Activated naive CD8-positive, alpha-beta T cell treated with anti-CD3 and anti-CD28 coated beads, Interleukin-2, amount 50 U/mL, for 24 hours (primary cell): ENCODE data around the gene ARHGEF16.

Experiments used
- ATAC-seq: fragments of 150-1000 bp; cut with Tn5 transposase; one replicate; pipeline ENCODE4 v1.10.0; 2021
- DNase-seq: peaks from one replicate; pipeline ENCODE4 v3.0.0; 2021
- H3K27ac Mint-ChIP-seq: one replicate; pipeline ENCODE4 v1.8.0; 2021; ENCODE audit warnings: mild to moderate bottlenecking, mixed read lengths
- H3K27me3 Mint-ChIP-seq: one replicate; pipeline ENCODE4 v1.8.0; 2021; ENCODE audit warnings: mixed read lengths
- H3K36me3 Mint-ChIP-seq: one replicate; pipeline ENCODE4 v1.8.0; 2021; ENCODE audit warnings: low read depth, mixed read lengths
- H3K4me1 Mint-ChIP-seq: one replicate; pipeline ENCODE4 v1.8.0; 2021; ENCODE audit warnings: mixed read lengths
- H3K4me3 Mint-ChIP-seq: one replicate; pipeline ENCODE4 v1.8.0; 2021; ENCODE audit warnings: mild to moderate bottlenecking, moderate library complexity, mixed read lengths
- H3K9me3 Mint-ChIP-seq: one replicate; pipeline ENCODE4 v1.8.0; 2021; ENCODE audit warnings: mixed read lengths

Gene ARHGEF16

GRCh38 chr1:3496916-3497315 is 42.5 kb downstream of the ARHGEF16 start:
- DNase-seq (no peak), ATAC-seq (no peak)
- Mint-ChIP-seq H3K4me1 (no peaks in the 10 kb centered on the region), H3K4me3 (no peak overlapping the region), H3K27ac (no peak overlapping the region), H3K9me3 (no peaks in the 10 kb centered on the region), H3K27me3 (no peaks in the 10 kb centered on the region), H3K36me3 (no peaks in the 10 kb centered on the region)

GRCh38 chr1:3497521-3497920 is 43.1 kb downstream of the ARHGEF16 start:
- Mint-ChIP-seq H3K9me3 (no peaks in the 10 kb centered on the region), H3K4me1 (no peaks in the 10 kb centered on the region), H3K36me3 (no peaks in the 10 kb centered on the region), H3K27me3 (no peaks in the 10 kb centered on the region), H3K4me3 (no peak overlapping the region), H3K27ac (no peak overlapping the region)
- no peak for DNase-seq
- no peak for ATAC-seq

DNA sequence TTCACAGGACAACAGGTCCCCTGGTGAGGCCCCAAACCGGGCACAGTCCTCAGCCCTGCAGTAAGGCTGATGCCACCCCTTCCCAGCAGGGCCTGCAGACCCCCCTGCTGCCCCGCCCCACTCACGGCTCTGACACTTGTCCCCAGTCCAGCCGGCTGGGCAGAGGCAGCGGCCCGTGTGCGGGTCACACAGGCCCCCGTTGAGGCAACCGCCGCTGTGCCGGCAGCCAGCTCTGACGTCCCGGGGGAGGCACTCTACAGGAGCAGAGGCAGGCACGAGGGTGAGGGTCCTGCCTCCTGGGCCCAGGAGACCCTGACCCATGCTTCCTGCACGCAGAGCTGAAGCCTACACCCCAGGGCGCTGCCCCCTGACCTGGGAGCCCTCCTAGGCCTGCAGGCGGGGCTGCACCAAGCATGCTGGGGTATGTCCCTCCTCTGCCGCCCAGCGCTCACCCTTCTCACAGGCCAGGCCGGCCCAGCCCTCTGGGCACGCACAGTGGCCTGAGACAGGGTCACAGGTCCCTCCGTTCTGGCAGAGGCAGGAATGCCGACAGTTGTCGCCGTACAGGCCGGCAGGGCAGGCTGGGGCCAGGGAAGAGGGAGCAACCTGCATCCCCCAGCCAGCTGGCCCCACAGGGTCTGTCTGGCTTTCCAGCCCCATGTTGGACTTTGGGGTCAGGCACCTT is 43.9 kb downstream of the ARHGEF16 start:
- Mint-ChIP-seq H3K27me3 (no peaks in the 10 kb centered on the region), H3K27ac (no peak overlapping the region), H3K4me1 (no peaks in the 10 kb centered on the region), H3K36me3 (no peaks in the 10 kb centered on the region), H3K4me3 (no peak overlapping the region), H3K9me3 (no peaks in the 10 kb centered on the region)
- no peak for ATAC-seq
- no peak for DNase-seq

GRCh38 chr1:3498986-3499385 is 44.5 kb downstream of the ARHGEF16 start:
- DNase-seq (no peak), ATAC-seq (no peak)
- Mint-ChIP-seq H3K27ac (no peak overlapping the region), H3K4me1 (no peaks in the 10 kb centered on the region), H3K9me3 (no peaks in the 10 kb centered on the region), H3K27me3 (no peaks in the 10 kb centered on the region), H3K36me3 (no peaks in the 10 kb centered on the region), H3K4me3 (no peak overlapping the region)

DNA sequence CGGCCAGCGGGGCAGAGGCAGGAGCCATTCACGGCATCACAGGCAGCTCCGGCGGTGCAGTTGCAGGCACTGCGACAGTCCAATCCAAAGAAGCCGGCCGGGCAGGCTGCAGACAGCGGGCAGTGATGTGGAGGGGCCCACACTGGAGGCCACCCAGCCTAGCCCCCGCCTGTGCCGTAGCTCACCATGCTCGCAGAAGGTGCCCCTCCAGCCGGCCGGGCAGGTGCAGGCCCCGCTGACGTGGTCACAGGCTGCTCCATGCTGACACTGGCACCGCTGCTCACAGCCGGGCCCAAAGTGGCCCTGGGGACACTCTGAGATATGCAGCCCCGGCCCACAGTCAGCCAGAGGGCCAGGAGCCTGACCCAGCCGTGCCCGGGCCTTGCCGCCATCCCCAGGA is 45.1 kb downstream of the ARHGEF16 start:
- Mint-ChIP-seq H3K9me3 (no peaks in the 10 kb centered on the region), H3K27me3 (no peaks in the 10 kb centered on the region), H3K4me1 (no peaks in the 10 kb centered on the region), H3K27ac (no peak overlapping the region), H3K36me3 (no peaks in the 10 kb centered on the region), H3K4me3 (no peak overlapping the region)
- DNase-seq (no peak), ATAC-seq (no peak)

GRCh38 chr1:3500265-3500835 is 45.9 kb downstream of the ARHGEF16 start:
- Mint-ChIP-seq H3K27ac (no peak overlapping the region), H3K4me1 (no peaks in the 10 kb centered on the region), H3K36me3 (no peaks in the 10 kb centered on the region), H3K9me3 (no peaks in the 10 kb centered on the region), H3K27me3 (no peaks in the 10 kb centered on the region), H3K4me3 (no peak overlapping the region)
- ATAC-seq = no peak
- DNase-seq = no peak

GRCh38 chr1:3501437-3501836 is 47.0 kb downstream of the ARHGEF16 start:
- DNase-seq (no peak), ATAC-seq (no peak)
- Mint-ChIP-seq H3K4me3 (no peak overlapping the region), H3K27ac (no peak overlapping the region), H3K9me3 (no peaks in the 10 kb centered on the region), H3K4me1 (no peaks in the 10 kb centered on the region), H3K27me3 (no peaks in the 10 kb centered on the region), H3K36me3 (no peaks in the 10 kb centered on the region)

DNA sequence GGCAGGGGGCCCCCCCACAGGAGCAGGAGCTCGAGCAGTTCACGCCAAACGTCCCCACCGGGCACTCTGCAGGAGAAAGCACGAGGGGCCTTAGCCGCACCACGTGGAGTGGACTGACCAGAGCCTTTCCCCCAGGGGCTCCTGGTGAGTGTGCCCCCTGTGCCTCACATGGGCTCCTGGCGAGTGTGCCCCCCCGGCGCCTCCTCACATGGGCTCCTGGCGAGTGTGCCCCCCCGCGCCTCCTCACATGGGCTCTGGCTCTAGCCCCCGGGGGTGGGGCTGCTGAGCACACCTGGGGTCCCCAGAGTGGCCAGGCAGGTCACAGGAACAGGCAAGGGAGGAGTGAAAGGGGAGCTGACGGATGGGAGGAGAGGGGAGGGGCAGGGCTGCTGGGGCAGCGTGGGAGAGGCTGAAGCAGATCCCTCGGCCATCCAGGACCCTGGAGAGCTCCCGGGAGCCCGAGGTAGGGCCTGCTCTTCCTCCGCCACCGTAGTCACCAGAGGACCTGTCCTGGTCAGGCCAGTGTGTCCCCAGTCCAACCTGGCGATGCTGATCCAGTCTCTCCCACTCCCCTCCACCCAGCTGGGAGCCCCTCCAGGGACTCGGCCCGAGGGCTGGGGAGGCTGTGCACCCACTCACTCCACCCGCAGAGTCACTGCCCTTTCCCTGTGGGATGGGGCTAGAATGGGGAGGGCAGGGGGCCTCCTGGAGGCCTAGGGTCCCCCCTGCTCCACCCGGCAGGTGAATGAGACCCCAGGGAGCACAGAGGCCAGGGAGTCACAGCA is 47.6 kb downstream of the ARHGEF16 start:
- Mint-ChIP-seq H3K27ac (no peak overlapping the region), H3K27me3 (no peaks in the 10 kb centered on the region), H3K4me1 (no peaks in the 10 kb centered on the region), H3K9me3 (no peaks in the 10 kb centered on the region), H3K36me3 (no peaks in the 10 kb centered on the region), H3K4me3 (no peak overlapping the region)
- DNase-seq (peak; percentile 19), ATAC-seq (peak; percentile 73)

GRCh38 chr1:3502641-3503524 is 48.4 kb downstream of the ARHGEF16 start:
- Mint-ChIP-seq H3K27me3 (no peaks in the 10 kb centered on the region), H3K4me1 (no peaks in the 10 kb centered on the region), H3K27ac (no peak overlapping the region), H3K36me3 (no peaks in the 10 kb centered on the region), H3K4me3 (no peak overlapping the region), H3K9me3 (no peaks in the 10 kb centered on the region)
- DNase-seq (no peak), ATAC-seq (no peak)

GRCh38 chr1:3503525-3503886 is 49.0 kb downstream of the ARHGEF16 start:
- H3K4me3 Mint-ChIP-seq = no peak overlapping the region
- H3K36me3 Mint-ChIP-seq = no peaks in the 10 kb centered on the region
- DNase-seq (no peak), ATAC-seq (no peak)
- H3K4me1 Mint-ChIP-seq = no peaks in the 10 kb centered on the region
- no peaks in the 10 kb centered on the region for H3K27me3 Mint-ChIP-seq
- no peaks in the 10 kb centered on the region for H3K9me3 Mint-ChIP-seq
- H3K27ac Mint-ChIP-seq = no peak overlapping the region

DNA sequence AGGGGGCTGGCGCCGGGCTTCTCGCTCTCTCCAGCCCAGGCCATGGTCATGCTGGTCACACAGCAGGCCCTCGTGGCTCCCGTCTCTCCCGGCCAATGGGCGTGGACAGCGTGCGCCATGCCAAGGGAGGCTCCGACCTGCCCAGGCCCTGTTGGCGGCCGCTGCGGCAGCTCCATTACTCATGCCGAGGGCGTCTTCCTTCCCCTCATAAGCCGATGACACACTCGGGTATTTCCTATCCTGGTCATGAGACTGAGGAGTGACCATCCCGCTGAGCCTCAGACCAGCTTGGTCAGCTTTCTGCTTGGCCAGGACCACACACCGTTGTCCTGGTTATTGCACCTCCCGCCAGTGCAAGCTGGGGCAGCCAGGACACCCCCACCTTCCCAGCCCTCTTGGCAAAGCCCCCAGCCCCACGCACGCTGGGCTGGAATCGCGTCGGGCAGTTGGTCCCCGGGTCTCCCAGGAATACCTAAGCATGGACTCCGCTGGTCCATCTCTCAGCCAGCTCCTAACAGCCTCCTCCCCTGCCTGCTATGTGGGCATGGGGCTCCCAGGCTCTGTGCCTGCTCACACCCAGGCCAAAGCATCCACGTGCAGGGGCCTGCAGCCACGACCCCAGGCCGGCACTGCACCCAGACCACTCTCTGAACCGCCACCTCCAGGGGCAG is 49.8 kb downstream of the ARHGEF16 start:
- H3K27me3 Mint-ChIP-seq = no peaks in the 10 kb centered on the region
- no peaks in the 10 kb centered on the region for H3K9me3 Mint-ChIP-seq
- H3K36me3 Mint-ChIP-seq = no peaks in the 10 kb centered on the region
- no peak overlapping the region for H3K4me3 Mint-ChIP-seq
- no peak for ATAC-seq
- no peak overlapping the region for H3K27ac Mint-ChIP-seq
- DNase-seq = no peak
- H3K4me1 Mint-ChIP-seq = no peaks in the 10 kb centered on the region

DNA sequence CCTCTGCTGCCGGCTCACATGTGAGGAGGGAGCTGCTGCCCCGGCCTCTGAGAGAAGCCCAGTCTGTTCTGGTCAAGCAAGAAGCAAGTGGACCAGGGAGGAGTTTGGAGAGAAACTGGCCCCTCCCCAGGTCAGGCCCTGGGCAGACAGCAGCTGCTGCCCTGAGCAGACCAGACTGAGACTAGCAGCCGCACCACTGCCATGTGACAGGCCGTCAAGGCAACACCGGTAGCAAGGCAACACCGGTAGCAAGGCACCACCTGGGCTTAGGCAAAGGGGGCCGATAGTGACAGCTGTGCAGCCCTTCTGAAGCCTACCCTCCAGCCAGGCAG is 50.3 kb downstream of the ARHGEF16 start:
- no peak for ATAC-seq
- H3K27ac Mint-ChIP-seq = no peak overlapping the region
- no peaks in the 10 kb centered on the region for H3K4me1 Mint-ChIP-seq
- H3K36me3 Mint-ChIP-seq = no peaks in the 10 kb centered on the region
- H3K9me3 Mint-ChIP-seq = no peaks in the 10 kb centered on the region
- no peaks in the 10 kb centered on the region for H3K27me3 Mint-ChIP-seq
- no peak for DNase-seq
- no peak overlapping the region for H3K4me3 Mint-ChIP-seq

DNA sequence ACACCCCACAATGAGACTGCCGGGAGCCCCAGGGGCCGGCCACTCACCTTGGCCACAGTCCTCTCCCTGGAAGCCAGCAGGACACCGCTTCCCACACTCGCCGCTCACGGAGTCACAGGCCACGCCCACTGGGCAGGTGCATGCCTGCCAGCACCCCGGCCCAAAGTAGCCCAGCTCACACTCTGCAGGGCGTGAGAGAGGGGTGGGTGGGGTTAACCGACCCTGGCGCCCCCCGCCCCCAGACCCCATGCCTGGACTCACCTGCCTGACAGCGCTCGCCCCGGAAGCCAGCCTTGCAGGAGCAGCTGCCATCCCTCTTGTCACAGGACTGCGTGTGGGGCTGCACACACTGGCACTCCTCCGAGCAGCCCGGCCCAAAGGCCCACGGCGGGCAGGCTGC is 50.7 kb downstream of the ARHGEF16 start:
- no peak for ATAC-seq
- H3K9me3 Mint-ChIP-seq = no peaks in the 10 kb centered on the region

DNA sequence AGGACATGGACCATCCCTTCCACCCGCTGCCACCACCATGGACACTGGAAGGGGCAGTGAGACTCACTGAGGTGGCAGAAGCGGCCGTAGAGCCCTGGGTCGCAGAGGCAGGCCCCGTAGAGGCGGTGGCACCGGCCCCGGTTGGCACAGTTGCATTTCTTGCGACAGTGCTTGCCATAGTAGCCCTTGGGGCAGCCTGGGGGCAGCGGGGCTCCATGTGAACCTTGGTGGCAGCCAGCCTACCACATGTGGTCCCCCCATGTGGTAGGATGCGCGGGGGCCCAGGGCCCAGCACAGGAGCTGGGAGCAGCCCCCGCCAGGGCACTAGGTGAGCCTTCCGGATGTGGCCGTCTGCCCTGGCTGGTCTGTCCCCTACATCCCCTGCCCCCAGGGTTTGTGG is 51.6 kb downstream of the ARHGEF16 start:
- no peak overlapping the region for H3K4me3 Mint-ChIP-seq
- no peak overlapping the region for H3K27ac Mint-ChIP-seq
- no peaks in the 10 kb centered on the region for H3K36me3 Mint-ChIP-seq
- DNase-seq (no peak), ATAC-seq (no peak)
- H3K27me3 Mint-ChIP-seq = no peaks in the 10 kb centered on the region
- no peaks in the 10 kb centered on the region for H3K9me3 Mint-ChIP-seq
- H3K4me1 Mint-ChIP-seq = no peaks in the 10 kb centered on the region

More for the DNA sequence above, 50.7 kb downstream of the ARHGEF16 start:
- no peak overlapping the region for H3K4me3 Mint-ChIP-seq
- H3K27me3 Mint-ChIP-seq = no peaks in the 10 kb centered on the region
- no peaks in the 10 kb centered on the region for H3K36me3 Mint-ChIP-seq
- DNase-seq = no peak
- H3K27ac Mint-ChIP-seq = no peak overlapping the region
- H3K4me1 Mint-ChIP-seq = no peaks in the 10 kb centered on the region
